Measurements from ENCODE around the gene GPR132.

DNA sequence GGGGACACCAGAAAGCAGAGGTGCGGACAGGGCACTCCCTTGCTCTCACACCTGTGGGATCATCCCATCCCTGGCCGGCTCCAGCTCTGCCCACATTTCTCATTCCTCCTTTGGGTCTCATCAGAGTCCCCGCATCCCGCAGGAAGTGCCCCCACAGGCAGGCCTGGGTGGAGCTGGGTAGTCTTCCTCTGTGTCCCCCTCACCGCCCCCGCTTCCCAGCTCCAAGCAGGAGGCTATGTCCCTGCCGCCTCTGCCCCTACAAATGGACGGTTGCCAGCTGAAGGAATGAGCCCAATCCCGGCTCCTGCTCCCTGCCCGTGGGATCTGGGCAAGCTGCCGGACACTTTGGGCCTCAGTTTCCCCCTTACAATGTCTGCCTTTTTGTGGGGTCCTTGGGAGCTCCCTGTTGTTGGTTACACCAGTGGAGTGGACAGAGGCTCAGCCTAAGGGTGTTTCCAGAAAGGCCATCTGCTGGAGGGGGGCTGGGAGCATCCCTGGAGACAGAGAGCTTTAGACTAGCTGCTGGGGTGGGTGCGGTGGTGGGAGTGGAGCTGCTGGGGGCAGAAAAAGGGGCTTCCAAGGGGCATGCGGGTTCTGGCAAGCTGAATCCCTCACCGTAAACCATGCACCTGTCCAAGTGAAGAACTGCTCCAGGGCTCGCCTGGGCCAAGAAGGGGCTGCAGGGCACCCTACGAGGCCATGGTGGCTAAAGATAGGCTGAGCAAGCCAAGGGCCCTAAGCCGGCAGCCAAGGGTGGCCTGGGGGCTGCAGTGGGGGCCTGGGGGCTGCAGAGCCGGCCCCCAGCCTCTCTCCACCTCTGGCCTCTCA lies 7.9 kb upstream of the GPR132 start:
- TF ChIP-seq NFRKB (IDR thresholded peaks at IDR 0.05) (no peak), FOXA1 (IDR thresholded peaks at IDR 0.05) (no peak), HDGF (IDR thresholded peaks at IDR 0.05; ENCODE audit: borderline replicate concordance) (no peak), SUZ12 (IDR thresholded peaks at IDR 0.05) (no peak), L3MBTL2 (conservative IDR thresholded peaks at IDR 0.05) (no peak), BHLHE40 (IDR thresholded peaks at IDR 0.05; ENCODE audit: borderline replicate concordance) (no peak), SP1 (IDR thresholded peaks at IDR 0.05) (no peak), FOXK2 (IDR thresholded peaks at IDR 0.05) (no peak)
